ENCODE data around the gene MESP2.

- no peak for TF ChIP-seq CTCF (IDR thresholded peaks at IDR 0.05; ENCODE audit: poor library complexity)
- TF ChIP-seq EZH2 (IDR thresholded peaks at IDR 0.05; ENCODE audit: borderline replicate concordance) = no peak
- TF ChIP-seq EZH2phosphoT487 (IDR thresholded peaks at IDR 0.05; ENCODE audit: low read depth, severe bottlenecking, unreplicated experiment) = no peak
These were observed 26.6 kb upstream of the MESP2 start for GRCh38 chr15:89749526-89749925.

All from hepatocyte (in vitro differentiated cells).